ENCODE results near the gene NDUFAF2.

GRCh38 chr5:61002611-61003355, 57.8 kb downstream of the NDUFAF2 start:
- no peak for TF ChIP-seq CTCF (IDR thresholded peaks at IDR 0.05; ENCODE audit: poor library complexity)
- no peak for TF ChIP-seq EZH2phosphoT487 (IDR thresholded peaks at IDR 0.05; ENCODE audit: low read depth, severe bottlenecking, unreplicated experiment)
- no peak for TF ChIP-seq EZH2 (IDR thresholded peaks at IDR 0.05; ENCODE audit: borderline replicate concordance)
